WI38 (cell line): ENCODE measurements around the gene IL15RA.

Experiments used
- H3K4me3 ChIP-seq: 2 replicates; pipeline ENCODE4 v1.5.1; 2011; ENCODE audit warnings: low read depth, mild to moderate bottlenecking, control low read depth, low read length
- CTCF ChIP-seq: IDR thresholded peaks from 2 replicates; pipeline ENCODE4 v1.5.1; 2012; ENCODE audit warnings: low read depth, mild to moderate bottlenecking, control low read depth, low read length

The IL15RA gene

GRCh38 chr10:5935628-5936027 is 41.7 kb downstream of the IL15RA start:
- H3K4me3 ChIP-seq: no peak overlapping the region
- TF ChIP-seq CTCF: no peak

GRCh38 chr10:5933909-5934546 is 43.3 kb downstream of the IL15RA start:
- TF ChIP-seq CTCF: no peak
- no peak overlapping the region for H3K4me3 ChIP-seq

GRCh38 chr10:5932345-5932744 is 45.0 kb downstream of the IL15RA start:
- H3K4me3 ChIP-seq: no peak overlapping the region
- no peak for TF ChIP-seq CTCF

GRCh38 chr10:5930272-5930671 is 47.1 kb downstream of the IL15RA start:
- TF ChIP-seq CTCF: no peak
- no peak overlapping the region for H3K4me3 ChIP-seq

GRCh38 chr10:5929442-5929841 is 47.9 kb downstream of the IL15RA start:
- no peak for TF ChIP-seq CTCF

GRCh38 chr10:5927306-5927705 is 50.0 kb downstream of the IL15RA start:
- H3K4me3 ChIP-seq: no peak overlapping the region
- no peak for TF ChIP-seq CTCF

More at GRCh38 chr10:5929442-5929841, 47.9 kb downstream of the IL15RA start:
- no peak overlapping the region for H3K4me3 ChIP-seq

GRCh38 chr10:5924889-5925288 is 52.5 kb downstream of the IL15RA start:
- no peak overlapping the region for H3K4me3 ChIP-seq
- TF ChIP-seq CTCF: no peak
